Ishikawa (cell line): ENCODE results near the gene ANXA2.

Experiments
- CEBPB ChIP-seq: IDR thresholded peaks from 2 replicates; pipeline ENCODE4 v1.6.1; 2012
- CREB1 ChIP-seq: IDR thresholded peaks from 2 replicates; pipeline ENCODE4 v1.6.1; 2012; ENCODE audit warnings: low read depth
- EGR1 ChIP-seq: IDR thresholded peaks from 2 replicates; pipeline ENCODE4 v1.6.1; 2012
- EP300 ChIP-seq: IDR thresholded peaks from 2 replicates; pipeline ENCODE4 v1.6.1; 2012; ENCODE audit warnings: borderline replicate concordance
- FOXM1 ChIP-seq: IDR thresholded peaks from 2 replicates; pipeline ENCODE4 v1.6.1; 2012; ENCODE audit warnings: low read depth, borderline replicate concordance
- NFIC ChIP-seq: IDR thresholded peaks from 2 replicates; pipeline ENCODE4 v1.6.1; 2012
- RAD21 ChIP-seq: IDR thresholded peaks from 2 replicates; pipeline ENCODE4 v1.6.1; 2012; ENCODE audit warnings: low read depth
- TAF1 ChIP-seq: IDR thresholded peaks from 2 replicates; pipeline ENCODE4 v1.6.1; 2012; ENCODE audit warnings: low read depth, mild to moderate bottlenecking
- TCF12 ChIP-seq: IDR thresholded peaks from 2 replicates; pipeline ENCODE4 v1.6.1; 2012; ENCODE audit warnings: low read depth
- TEAD4 ChIP-seq: IDR thresholded peaks from 2 replicates; pipeline ENCODE4 v1.6.1; 2012
- YY1 ChIP-seq: IDR thresholded peaks from 2 replicates; pipeline ENCODE4 v1.6.1; 2012; ENCODE audit warnings: low read depth
- ZBTB7A ChIP-seq: IDR thresholded peaks from 2 replicates; pipeline ENCODE4 v1.6.1; 2012; ENCODE audit warnings: low read depth
- TF ChIP-seq, protein P1 (sequence below): IDR thresholded peaks from 2 replicates; pipeline ENCODE4 v1.6.1; 2012
- TF ChIP-seq, protein P2 (sequence below): IDR thresholded peaks from 2 replicates; pipeline ENCODE4 v1.6.1; 2012
- TF ChIP-seq, protein P3 (sequence below): IDR thresholded peaks from 2 replicates; pipeline ENCODE4 v1.6.1; 2012; ENCODE audit warnings: low read depth, mild to moderate bottlenecking

Gene ANXA2

DNA sequence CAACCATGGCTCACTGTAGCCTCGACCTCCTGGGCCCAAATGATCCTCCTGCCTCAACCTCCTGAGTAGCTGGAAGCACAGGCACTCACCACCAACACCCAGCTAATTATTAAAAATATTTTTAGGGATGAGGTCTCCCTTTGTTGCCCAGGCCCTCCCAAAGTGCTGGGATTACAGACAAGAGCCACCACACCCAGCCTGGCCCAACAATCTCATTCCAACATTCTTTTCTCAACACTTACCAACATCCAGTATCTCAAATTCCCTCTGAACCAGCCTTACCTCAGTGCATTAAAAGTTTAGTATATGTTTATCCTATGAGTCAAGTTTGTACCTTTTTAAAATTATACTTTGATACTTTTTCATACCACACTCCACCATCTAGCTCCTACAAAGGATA lies 25.0 kb downstream of the ANXA2 start:
- TF ChIP-seq YY1 (no peak), EP300 (no peak), TEAD4 (0 out of 2 replicates have a peak, but pooled peaks have one; percentile 7), ZBTB7A (no peak), EGR1 (no peak), TAF1 (no peak), TCF12 (0 out of 2 replicates have a peak, but pooled peaks have one; percentile 35)
- TF ChIP-seq, protein P1, sequence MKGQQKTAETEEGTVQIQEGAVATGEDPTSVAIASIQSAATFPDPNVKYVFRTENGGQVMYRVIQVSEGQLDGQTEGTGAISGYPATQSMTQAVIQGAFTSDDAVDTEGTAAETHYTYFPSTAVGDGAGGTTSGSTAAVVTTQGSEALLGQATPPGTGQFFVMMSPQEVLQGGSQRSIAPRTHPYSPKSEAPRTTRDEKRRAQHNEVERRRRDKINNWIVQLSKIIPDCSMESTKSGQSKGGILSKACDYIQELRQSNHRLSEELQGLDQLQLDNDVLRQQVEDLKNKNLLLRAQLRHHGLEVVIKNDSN = no peak

DNA sequence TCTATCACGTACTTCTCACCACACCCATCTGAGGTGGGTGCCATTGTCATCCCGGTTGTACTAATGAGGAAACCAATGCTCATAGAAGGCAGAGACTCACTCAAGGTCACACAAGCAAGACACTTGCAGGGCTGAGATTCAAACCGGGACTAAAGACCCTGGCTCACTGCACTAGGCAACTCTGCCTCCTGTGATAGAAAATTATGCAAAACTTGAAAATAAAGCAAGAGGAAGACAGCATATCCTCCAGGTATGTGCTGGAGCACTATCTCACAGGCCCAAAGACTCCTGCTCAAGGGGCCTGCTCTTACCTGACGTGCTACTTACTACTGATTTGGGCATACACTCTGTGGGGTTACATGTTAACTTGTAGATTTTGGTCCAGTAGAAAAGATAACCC lies 25.6 kb downstream of the ANXA2 start:
- TF ChIP-seq, protein P2, sequence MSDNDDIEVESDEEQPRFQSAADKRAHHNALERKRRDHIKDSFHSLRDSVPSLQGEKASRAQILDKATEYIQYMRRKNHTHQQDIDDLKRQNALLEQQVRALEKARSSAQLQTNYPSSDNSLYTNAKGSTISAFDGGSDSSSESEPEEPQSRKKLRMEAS = no peak
- no peak for TF ChIP-seq CEBPB
- TF ChIP-seq, protein P1 = no peak
- TF ChIP-seq RAD21 = no peak
- TF ChIP-seq, protein P3, sequence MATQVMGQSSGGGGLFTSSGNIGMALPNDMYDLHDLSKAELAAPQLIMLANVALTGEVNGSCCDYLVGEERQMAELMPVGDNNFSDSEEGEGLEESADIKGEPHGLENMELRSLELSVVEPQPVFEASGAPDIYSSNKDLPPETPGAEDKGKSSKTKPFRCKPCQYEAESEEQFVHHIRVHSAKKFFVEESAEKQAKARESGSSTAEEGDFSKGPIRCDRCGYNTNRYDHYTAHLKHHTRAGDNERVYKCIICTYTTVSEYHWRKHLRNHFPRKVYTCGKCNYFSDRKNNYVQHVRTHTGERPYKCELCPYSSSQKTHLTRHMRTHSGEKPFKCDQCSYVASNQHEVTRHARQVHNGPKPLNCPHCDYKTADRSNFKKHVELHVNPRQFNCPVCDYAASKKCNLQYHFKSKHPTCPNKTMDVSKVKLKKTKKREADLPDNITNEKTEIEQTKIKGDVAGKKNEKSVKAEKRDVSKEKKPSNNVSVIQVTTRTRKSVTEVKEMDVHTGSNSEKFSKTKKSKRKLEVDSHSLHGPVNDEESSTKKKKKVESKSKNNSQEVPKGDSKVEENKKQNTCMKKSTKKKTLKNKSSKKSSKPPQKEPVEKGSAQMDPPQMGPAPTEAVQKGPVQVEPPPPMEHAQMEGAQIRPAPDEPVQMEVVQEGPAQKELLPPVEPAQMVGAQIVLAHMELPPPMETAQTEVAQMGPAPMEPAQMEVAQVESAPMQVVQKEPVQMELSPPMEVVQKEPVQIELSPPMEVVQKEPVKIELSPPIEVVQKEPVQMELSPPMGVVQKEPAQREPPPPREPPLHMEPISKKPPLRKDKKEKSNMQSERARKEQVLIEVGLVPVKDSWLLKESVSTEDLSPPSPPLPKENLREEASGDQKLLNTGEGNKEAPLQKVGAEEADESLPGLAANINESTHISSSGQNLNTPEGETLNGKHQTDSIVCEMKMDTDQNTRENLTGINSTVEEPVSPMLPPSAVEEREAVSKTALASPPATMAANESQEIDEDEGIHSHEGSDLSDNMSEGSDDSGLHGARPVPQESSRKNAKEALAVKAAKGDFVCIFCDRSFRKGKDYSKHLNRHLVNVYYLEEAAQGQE = no peak
- no peak for TF ChIP-seq FOXM1
- no peak for TF ChIP-seq CREB1
- no peak for TF ChIP-seq ZBTB7A
- TF ChIP-seq TAF1 = no peak
- no peak for TF ChIP-seq NFIC
- TF ChIP-seq EGR1 = no peak
- no peak for TF ChIP-seq EP300
- TF ChIP-seq TEAD4 = no peak
- no peak for TF ChIP-seq YY1
- TF ChIP-seq TCF12 = no peak

DNA sequence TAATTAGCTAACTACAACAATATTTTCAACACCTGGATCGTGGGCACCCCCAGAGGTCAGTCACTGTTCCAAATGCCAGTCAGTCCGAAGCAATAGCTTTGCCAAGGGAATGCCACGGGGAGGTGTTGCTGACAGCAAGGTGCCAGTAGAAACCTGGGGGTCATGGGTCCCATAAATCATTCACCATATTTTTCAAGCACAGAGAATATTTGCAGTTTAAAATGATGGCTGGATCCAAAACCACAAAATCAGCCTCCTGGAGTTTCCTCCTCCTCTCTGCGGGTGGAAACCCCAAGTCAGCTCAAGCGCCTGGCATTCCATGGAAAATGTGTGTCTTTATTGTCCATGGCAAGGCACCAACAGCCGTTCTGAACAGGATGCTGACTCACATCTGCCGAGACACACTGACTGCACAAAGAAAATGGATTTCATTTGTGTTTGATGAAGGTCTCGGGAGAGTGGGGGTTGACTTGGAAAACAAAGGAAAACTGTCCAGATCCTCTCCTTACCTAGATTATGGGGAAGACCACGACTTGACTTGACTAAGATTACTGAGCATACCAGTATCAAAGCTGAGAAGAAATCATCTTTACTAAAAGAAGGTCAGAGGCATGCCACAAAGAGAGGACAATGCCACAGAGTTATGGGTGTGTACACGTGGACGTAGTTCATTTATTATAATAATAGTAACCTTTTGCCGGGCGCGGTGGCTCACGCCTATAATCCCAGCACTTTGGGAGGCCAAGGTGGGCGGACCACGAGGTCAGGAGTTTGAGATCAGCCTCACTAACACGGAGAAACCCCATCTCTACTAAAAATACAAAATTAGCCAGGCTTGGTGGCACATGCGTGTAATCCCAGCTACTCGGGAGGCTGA lies 26.4 kb downstream of the ANXA2 start:
- TF ChIP-seq EP300 = peak; percentile 100
- TF ChIP-seq TAF1 = no peak
- TF ChIP-seq, protein P1 = 0 out of 2 replicates have a peak, but pooled peaks have one; percentile 25
- peak; percentile 73 for TF ChIP-seq YY1
- TF ChIP-seq EGR1 = peak; percentile 17; the same call in 1 of the 2 replicates
- peak; percentile 99 for TF ChIP-seq NFIC
- TF ChIP-seq CEBPB = peak; percentile 68
- TF ChIP-seq, protein P3 = peak; percentile 35; the same call in 1 of the 2 replicates
- TF ChIP-seq, protein P2 = peak; percentile 64
- peak; percentile 19; the same call in 1 of the 2 replicates for TF ChIP-seq RAD21
- TF ChIP-seq TEAD4 = peak; percentile 98
- TF ChIP-seq CREB1 = no peak
- no peak for TF ChIP-seq ZBTB7A
- TF ChIP-seq TCF12 = peak; percentile 100
- peak; percentile 99 for TF ChIP-seq FOXM1

DNA sequence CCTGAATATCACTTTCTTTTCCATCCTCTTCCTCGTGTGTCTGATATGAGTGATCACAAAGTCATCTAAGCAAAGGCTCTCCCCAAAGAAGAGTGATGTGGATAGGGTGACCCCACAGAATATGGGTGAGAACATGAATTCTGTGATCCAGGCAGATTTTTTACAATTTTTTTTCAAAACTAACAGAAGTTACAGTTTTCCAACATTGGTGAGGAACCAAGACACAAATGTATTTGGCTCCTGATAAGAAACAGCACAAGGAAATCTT lies 27.0 kb downstream of the ANXA2 start:
- no peak for TF ChIP-seq CREB1
- TF ChIP-seq, protein P3 = no peak
- no peak for TF ChIP-seq TAF1
